K562 (cell line): ENCODE measurements around the gene LPGAT1. TPM values are rescaled to one million over a fixed set of nuclear protein-coding genes. Genes with fewer than 3 reads are reported as not detected.

Source experiments
- FOXK1 ChIP-seq: sonication (generic); formaldehyde crosslinking; IDR thresholded peaks from 2 replicates; pipeline ENCODE4 v1.8.0; 2022; ENCODE audit warnings: missing genetic modification reagents, mild to moderate bottlenecking, borderline replicate concordance
- FUS ChIP-seq: fragments of 200-400 bp; formaldehyde crosslinking; optimal IDR thresholded peaks from 2 replicates; pipeline ENCODE3; 2017; ENCODE audit warnings: low read depth, low read length
- HCFC1 ChIP-seq: IDR thresholded peaks from 2 replicates; pipeline ENCODE4 v1.6.1; 2012; ENCODE audit warnings: low read depth, low read length, improper control_type of control experiment
- HDAC6 ChIP-seq: IDR thresholded peaks from 2 replicates; pipeline ENCODE4 v1.6.1; 2012; ENCODE audit warnings: low read depth, mild to moderate bottlenecking, control low read depth, inconsistent platforms, low read length, moderate library complexity
- HLTF ChIP-seq: fragments of 450-650 bp; IDR thresholded peaks from 2 replicates; pipeline ENCODE4 v1.6.1; 2016
- HMGN3 ChIP-seq: IDR thresholded peaks from 2 replicates; pipeline ENCODE4 v1.6.1; 2011; ENCODE audit warnings: borderline replicate concordance, low read depth, mild to moderate bottlenecking, mixed read lengths, low read length; ENCODE audit not compliant: insufficient read length; ENCODE audit errors: extremely low read depth
- PYGO2 ChIP-seq: fragments of 450-650 bp; IDR thresholded peaks from 2 replicates; pipeline ENCODE4 v1.6.1; 2016; ENCODE audit warnings: mild to moderate bottlenecking, missing genetic modification characterization, moderate library complexity, missing compliant biosample characterization
- RBM22 ChIP-seq: fragments of 200-400 bp; formaldehyde crosslinking; IDR thresholded peaks from 2 replicates; pipeline ENCODE4 v1.6.1; 2018; ENCODE audit warnings: low read length, low read depth; ENCODE audit not compliant: poor library complexity, severe bottlenecking
- RFX1 ChIP-seq: fragments of 450-650 bp; IDR thresholded peaks from 2 replicates; pipeline ENCODE4 v1.6.1; 2016; ENCODE audit warnings: mild to moderate bottlenecking, moderate library complexity
- RNF2 ChIP-seq: sonication (generic); IDR thresholded peaks from 2 replicates; pipeline ENCODE4 v1.6.1; 2016
- TAF1 ChIP-seq: IDR thresholded peaks from 2 replicates; pipeline ENCODE4 v1.6.1; 2011; ENCODE audit warnings: mild to moderate bottlenecking, low read length, moderate library complexity; ENCODE audit not compliant: insufficient read depth, control insufficient read depth, severe bottlenecking; ENCODE audit errors: extremely low read depth
- U2AF2 ChIP-seq: fragments of 200-400 bp; formaldehyde crosslinking; optimal IDR thresholded peaks from 2 replicates; pipeline ENCODE3; 2017; ENCODE audit warnings: low read depth, mild to moderate bottlenecking, low read length
- ZFX ChIP-seq: sonication (generic); formaldehyde crosslinking; IDR thresholded peaks from 2 replicates; pipeline ENCODE4 v1.8.0; 2022; ENCODE audit warnings: mild to moderate bottlenecking, missing genetic modification reagents, moderate library complexity
- ZKSCAN8 ChIP-seq: fragments of 200-800 bp; sonication (Bioruptor generic); IDR thresholded peaks from 2 replicates; pipeline ENCODE4 v1.6.1; 2016; ENCODE audit warnings: missing genetic modification characterization, missing compliant biosample characterization
- ZNF586 ChIP-seq: fragments of 450-650 bp; formaldehyde crosslinking; conservative IDR thresholded peaks from 2 replicates; pipeline ENCODE4 v1.4.0; 2020; ENCODE audit warnings: mild to moderate bottlenecking, moderate library complexity
- ZNF766 ChIP-seq: fragments of 200-800 bp; sonication (Bioruptor generic); conservative IDR thresholded peaks from 2 replicates; pipeline ENCODE4 v1.6.1; 2016; ENCODE audit warnings: missing genetic modification characterization, missing compliant biosample characterization
- ZSCAN32 ChIP-seq: fragments of 450-650 bp; formaldehyde crosslinking; IDR thresholded peaks from 2 replicates; pipeline ENCODE4 v1.4.0; 2020; ENCODE audit warnings: mild to moderate bottlenecking, moderate library complexity
- ZZZ3 ChIP-seq: fragments of 450-650 bp; IDR thresholded peaks from 2 replicates; pipeline ENCODE4 v1.6.1; 2016; ENCODE audit warnings: antibody characterized with exemption, mild to moderate bottlenecking, moderate library complexity
- polyA plus RNA-seq, 8 experiments: library from polyadenylated mRNA; depleted of rRNA in 4 of 8; stranded (reverse) in 5 of 8; unstranded in 3 of 8; fragments of >200 nt; fragmentation: Nextera tagmentation in 2 of 8; fragmentation: Illumina TruSeq in 1 of 8; extraction: Ambion mirVana in 2 of 8; extraction: Trizol in 1 of 8; gene quantifications; 2 replicates each; pipeline versions ENCODE4 v1.2.1 to v1.2.3, GENCODE V29; 2011 to 2014; ENCODE audit warnings: inconsistent platforms in 1 of 8, missing spikeins in 1 of 8
- total RNA-seq, 7 experiments: library from RNA; depleted of rRNA in 6 of 7; stranded (reverse); fragments of >200 nt in 6 of 7; fragmentation: Illumina TruSeq in 2 of 7; extraction: Trizol in 2 of 7; gene quantifications; 2 replicates each; pipeline versions ENCODE4 v1.2.1 to v1.2.3, GENCODE V29; 2011 to 2021; ENCODE audit warnings: low replicate concordance in 1 of 7
- TF ChIP-seq, protein P1 (sequence below): fragments of 250-450 bp; sonication (Bioruptor Pico); IDR thresholded peaks from 2 replicates; pipeline ENCODE4 v1.8.0; 2021; ENCODE audit warnings: borderline replicate concordance, mild to moderate bottlenecking, moderate library complexity; ENCODE audit not compliant: poor library complexity, severe bottlenecking
- TF ChIP-seq, protein P2 (sequence below): fragments of 450-650 bp; formaldehyde crosslinking; IDR thresholded peaks from 2 replicates; pipeline ENCODE4 v1.4.0; 2022; ENCODE audit warnings: missing genetic modification characterization

Gene LPGAT1
- total and polyA plus RNA-seq, 9 of the 15 experiments (the other 6 are each of a cell fraction or from before 2014, with no cell fraction given) = 5.7 to 31.4 (median 16.3) TPM

DNA sequence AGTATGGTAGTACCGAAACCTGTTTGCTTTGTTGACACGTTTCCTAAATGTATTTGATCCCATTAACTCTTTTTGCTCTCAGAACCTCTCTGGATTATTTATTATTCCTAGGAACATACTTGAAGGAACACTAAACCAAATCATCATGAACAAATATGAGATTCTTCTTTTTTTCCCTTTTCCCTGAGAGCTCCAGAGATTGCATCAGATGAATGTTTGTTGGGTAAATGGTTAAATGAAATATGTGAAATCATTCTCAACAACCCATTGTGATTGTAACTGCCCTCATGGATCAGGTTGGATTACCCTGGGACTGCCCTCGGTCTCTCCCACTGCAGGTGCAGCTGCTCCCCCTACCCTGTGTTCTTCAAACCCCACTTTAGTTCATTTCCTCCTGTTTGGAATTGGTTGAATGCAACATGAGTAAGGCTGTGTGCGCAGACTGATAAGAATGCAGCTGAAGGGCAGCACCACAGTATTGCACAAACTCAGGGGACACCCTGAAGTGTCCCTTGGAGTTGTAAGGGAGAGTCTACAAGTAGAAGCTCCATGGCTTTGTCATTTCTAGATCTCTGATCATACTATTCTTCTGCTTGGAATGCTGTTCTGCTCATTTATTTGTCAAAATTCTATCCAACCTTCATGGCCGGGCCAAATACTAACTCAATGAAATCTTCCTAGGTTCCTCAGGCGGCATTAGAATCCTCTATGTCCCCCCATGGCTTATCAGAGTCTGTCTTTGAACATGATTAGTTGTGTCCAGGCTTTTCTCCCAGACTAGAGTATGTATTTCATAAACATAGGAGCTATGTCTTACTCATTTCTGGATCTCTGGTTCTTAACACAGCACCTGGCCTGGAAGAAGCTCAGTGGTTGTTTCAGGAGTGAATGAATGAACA lies 108.0 kb downstream of the LPGAT1 start (continued):
- TF ChIP-seq RBM22 (no peak), TAF1 (no peak), RNF2 (peak; percentile 54; the same call in 1 of the 2 replicates), HDAC6 (no peak), ZKSCAN8 (CRISPR knock-in tag) (peak; percentile 69; the same call in 1 of the 2 replicates), RFX1 (no peak), ZNF586 (CRISPR knock-in tag) (no peak), PYGO2 (tag) (no peak), HMGN3 (peak; percentile 33), HCFC1 (no peak), ZZZ3 (no peak), FOXK1 (CRISPR knock-in tag) (0 out of 2 replicates have a peak, but pooled peaks have one; percentile 50), FUS (no peak), ZNF766 (peak; percentile 93), U2AF2 (no peak), ZSCAN32 (CRISPR knock-in tag) (peak; percentile 41; the same call in 1 of the 2 replicates), ZFX (CRISPR knock-in tag) (no peak), HLTF (0 out of 2 replicates have a peak, but pooled peaks have one; percentile 31)
- TF ChIP-seq, protein P1, sequence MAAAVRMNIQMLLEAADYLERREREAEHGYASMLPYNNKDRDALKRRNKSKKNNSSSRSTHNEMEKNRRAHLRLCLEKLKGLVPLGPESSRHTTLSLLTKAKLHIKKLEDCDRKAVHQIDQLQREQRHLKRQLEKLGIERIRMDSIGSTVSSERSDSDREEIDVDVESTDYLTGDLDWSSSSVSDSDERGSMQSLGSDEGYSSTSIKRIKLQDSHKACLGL (CRISPR knock-in tag) = no peak
- TF ChIP-seq, protein P2, sequence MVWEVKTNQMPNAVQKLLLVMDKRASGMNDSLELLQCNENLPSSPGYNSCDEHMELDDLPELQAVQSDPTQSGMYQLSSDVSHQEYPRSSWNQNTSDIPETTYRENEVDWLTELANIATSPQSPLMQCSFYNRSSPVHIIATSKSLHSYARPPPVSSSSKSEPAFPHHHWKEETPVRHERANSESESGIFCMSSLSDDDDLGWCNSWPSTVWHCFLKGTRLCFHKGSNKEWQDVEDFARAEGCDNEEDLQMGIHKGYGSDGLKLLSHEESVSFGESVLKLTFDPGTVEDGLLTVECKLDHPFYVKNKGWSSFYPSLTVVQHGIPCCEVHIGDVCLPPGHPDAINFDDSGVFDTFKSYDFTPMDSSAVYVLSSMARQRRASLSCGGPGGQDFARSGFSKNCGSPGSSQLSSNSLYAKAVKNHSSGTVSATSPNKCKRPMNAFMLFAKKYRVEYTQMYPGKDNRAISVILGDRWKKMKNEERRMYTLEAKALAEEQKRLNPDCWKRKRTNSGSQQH = no peak
